GM19025 (cell line): ENCODE results near the gene RAB11FIP5.

ENCODE experiments used
- ATAC-seq: cut with Tn5 transposase; IDR thresholded peaks from one replicate; pipeline ENCODE4 v1.9.1; 2021; ENCODE audit warnings: mild to moderate bottlenecking, low read depth, moderate library complexity; ENCODE audit not compliant: unreplicated experiment

The RAB11FIP5 gene

GRCh38 chr2:73088703-73089102 is 24.0 kb downstream of the RAB11FIP5 start:
- no peak for ATAC-seq

GRCh38 chr2:73088211-73088610 is 24.5 kb downstream of the RAB11FIP5 start:
- no peak for ATAC-seq

DNA sequence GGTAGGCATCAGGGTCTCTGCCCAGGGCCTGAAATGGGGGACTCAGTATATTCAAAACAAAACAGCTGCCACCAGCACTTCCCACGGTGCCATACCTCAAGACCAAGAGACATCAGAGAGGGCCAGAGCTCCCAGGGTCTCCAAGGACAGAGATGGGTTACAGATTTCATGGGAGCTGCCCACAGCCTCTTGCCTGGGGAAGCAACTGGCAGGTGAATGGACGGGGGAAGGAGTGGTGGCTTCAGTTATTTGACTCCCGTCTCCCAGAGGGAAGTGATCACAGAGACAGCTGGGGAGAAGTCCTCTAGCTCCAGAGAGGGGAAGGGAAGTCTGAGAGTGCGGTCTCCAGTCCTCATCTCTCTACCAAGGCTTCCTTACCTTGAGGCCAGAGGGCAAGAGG is 25.4 kb downstream of the RAB11FIP5 start:
- ATAC-seq, result no peak

DNA sequence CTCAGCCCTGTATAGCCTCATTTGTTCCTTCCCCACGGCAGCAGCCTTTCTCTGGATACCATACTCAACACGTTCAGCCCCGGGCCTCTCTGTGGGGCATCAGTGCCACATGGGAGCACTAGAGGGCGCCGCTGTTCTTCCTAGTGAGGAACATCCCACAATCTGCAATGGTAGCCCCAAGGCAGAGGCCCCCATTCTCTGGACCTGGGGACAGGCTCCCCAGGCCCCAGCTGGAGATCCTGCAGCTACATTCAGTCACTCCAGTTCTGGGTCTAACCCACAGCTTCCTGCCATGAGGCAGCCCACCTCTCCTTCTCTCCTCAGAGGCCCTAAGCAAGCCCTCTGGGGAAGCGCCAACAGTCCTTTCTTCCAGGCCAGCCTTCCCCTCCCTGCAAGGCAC is 27.1 kb downstream of the RAB11FIP5 start:
- peak; percentile 94 for ATAC-seq

- no peak for ATAC-seq
These were observed 27.8 kb downstream of the RAB11FIP5 start for GRCh38 chr2:73084971-73085370.

DNA sequence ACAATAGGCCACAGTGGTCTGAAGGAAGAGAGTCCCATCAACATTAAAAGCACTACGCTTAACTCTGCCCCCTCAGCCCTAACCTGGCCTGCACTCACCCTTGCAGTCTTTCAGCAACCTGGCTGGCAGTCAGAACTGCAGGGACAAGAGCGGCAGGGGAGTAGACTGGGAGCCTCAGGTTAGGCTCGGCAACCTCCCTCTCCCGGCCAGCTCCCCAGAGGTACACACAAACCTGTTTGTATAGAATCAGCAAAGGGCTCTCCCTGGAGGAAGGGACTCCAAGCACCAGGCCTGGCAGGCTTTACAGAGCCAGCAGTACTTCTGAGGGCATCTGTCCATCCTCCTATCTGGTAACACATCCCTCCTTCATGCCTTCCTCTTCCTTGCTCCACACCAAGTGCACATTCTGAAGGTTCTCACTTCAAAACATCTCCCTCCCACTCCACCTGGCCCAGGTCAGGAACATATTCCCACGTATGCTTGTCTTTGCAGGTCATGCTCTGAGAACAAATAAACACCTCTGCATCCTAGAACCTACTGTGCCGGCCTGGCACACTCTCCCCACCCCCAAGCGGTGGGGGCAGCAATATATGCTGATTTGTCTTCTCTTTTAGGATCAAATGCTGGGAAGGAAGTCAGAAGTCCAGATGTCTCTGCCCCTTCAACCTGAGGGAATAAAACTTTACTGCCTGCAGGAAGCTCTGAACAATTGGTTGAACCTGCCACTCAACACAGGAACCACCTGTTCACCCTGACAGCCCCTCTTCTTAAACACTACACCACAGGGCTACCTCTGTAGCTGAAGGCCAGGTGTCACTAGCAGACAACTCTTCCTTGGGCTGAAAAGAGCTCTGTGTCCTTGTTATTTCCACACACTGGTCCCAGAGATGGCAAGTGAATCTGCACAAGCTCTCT is 28.6 kb downstream of the RAB11FIP5 start:
- ATAC-seq, result no peak

GRCh38 chr2:73082523-73083410 is 30.0 kb downstream of the RAB11FIP5 start:
- no peak for ATAC-seq

DNA sequence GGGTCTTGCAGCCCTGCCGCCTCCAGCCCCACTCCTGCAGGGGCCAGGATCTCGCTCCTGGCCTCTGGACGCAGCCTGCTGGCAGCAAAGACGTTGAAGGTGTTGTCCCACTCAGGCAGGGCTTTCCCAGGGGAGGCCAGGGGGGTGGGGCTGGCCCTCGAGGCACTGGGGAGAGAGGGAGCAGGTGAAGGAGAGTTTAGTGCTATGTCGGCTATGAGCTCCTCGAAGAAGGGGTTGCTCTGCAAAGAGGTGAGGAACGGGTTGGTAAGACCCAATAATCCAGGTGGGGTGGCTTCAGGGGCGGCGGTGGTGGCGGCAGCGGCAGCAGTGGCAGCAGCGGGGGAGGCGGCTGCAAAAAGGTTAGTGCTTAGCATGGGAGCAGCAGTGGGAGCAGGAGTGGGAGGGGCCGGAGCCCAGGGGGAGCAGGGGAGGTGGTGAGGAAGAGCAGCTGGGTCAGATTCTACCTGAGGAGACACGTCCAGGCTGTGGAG is 31.5 kb downstream of the RAB11FIP5 start:
- no peak for ATAC-seq

- ATAC-seq, result no peak
These were observed 32.2 kb downstream of the RAB11FIP5 start for GRCh38 chr2:73080321-73081131.

- ATAC-seq, result no peak
These were observed 33.1 kb downstream of the RAB11FIP5 start for GRCh38 chr2:73079636-73080035.

- no peak for ATAC-seq
These were observed 34.0 kb downstream of the RAB11FIP5 start for GRCh38 chr2:73078457-73079411.

GRCh38 chr2:73077424-73077795 is 35.3 kb downstream of the RAB11FIP5 start:
- ATAC-seq, result no peak

DNA sequence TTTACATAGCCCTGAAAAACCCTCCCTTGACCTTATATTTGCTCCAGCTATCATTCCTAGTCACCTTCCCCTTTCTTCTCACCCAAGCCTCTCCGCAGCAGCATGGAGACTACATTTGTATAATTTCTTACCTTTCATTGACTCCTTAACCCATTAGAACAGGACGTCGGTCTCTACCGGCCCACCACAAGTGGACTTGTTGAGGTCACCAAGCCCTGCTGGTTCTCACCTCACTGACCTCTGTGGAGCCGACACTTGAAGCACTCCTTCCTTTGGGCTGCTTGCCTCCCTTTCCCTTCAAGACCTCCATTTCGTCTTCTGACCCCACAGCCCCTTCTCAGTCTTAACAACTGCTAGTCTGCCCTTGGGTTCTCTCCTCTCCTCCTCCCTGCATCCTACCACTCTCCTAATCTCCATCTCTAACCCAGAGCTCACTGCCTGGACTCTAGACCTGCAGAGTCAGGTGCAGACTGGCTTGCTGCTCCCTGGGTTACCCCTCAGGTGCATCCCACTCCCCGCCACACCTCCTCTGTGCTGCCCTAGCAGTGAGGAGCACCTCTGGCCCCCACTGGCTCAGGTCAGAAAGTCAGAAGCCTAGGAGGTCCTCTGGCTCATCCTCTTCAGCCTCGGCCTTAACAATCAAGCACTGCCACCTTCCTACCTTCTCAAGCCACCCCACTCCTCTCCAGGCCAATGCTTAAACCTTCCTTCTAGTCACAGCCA is 35.9 kb downstream of the RAB11FIP5 start:
- ATAC-seq, result no peak

DNA sequence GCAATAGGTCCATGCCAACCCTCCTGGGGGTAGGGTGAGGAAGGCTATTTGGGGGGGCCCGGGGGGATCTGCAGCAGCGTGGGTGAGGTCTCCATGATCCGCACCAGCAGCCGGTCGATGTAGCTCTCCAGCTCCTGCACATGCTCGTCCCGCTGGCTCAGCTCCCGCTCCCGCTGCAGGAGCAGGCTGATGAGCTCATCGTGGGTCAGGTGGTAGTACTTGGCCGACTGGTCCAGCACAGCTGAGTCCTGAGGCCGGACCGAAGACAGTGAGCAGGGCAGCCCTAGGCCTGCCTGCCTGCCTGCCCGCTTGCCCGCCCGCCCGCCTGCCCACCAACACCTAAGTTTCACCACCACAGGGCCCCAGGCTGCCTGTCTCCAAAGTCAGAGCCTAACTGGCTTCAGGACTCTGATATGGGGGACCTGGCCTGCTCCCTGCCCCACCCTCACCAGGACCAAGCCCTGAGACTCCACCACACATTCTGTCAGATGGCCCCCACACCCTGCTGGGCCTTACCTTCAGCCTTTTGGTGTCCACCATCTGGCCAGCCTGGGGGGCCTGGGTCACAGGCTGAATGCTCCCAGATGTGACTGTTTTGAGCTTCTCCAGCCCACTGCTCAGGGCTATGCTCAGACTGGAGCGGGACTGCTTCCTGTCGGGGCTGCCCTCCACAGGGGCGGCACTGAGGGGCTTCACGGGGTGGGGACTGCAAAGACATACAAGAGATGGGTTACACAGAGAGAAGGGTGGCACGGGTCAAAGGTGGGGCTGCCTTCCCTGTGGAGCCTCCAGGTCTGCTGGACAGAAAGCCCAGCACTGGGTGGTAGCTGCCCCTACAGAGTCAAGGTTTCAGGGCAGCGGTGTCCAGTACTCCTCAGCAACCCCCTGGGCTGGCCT is 37.0 kb downstream of the RAB11FIP5 start:
- ATAC-seq, result no peak

GRCh38 chr2:73074110-73075069 is 38.4 kb downstream of the RAB11FIP5 start:
- no peak for ATAC-seq

DNA sequence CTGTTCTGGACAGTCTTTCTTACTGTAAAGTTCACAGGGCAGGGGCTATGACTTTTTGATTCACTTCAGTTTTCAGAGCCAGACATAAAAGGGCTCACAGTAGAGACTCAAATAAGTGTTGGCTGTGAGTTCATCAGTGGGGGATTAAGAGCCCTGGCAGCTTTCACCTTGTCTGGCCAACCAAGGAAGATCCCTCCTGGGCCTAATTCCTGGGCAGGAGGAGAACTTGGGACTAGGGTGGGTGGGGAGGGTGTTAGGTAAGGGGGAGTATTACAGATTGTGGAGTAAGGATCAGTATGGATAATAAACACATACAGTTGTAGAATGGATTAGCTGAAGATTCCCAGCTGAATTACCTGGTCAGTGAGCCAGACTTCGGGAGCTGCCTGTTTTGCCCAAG is 40.3 kb downstream of the RAB11FIP5 start:
- ATAC-seq, result no peak

GRCh38 chr2:73072129-73072395 is 40.7 kb downstream of the RAB11FIP5 start:
- ATAC-seq, result peak; percentile 2
